Suprapubic skin (tissue), 4 donors: ENCODE results near the gene GPD1L.
"Not testable (repeated sequence)": the region's sequence is repeated elsewhere in the genome, so short reads cannot be mapped to it uniquely, and the experiment has no call there.

Experiments
- CTCF ChIP-seq, 2 donors: fragments of 200-600 bp in 1 of 2; fragments of 450-650 bp in 1 of 2; sonication (generic) in 1 of 2; IDR thresholded peaks; one replicate each; pipeline ENCODE4 v1.5.1; 2016 to 2019; ENCODE audit warnings: antibody characterized with exemption in 2 of 2, mild to moderate bottlenecking in 1 of 2, moderate library complexity in 1 of 2
- EP300 ChIP-seq: sonication (generic); formaldehyde crosslinking; IDR thresholded peaks from one replicate; pipeline ENCODE4 v1.6.1; 2017; ENCODE audit warnings: antibody characterized with exemption
- POLR2A ChIP-seq, 2 donors: fragments of 450-650 bp; IDR thresholded peaks; one replicate each; pipeline ENCODE4 v1.6.1; 2017; ENCODE audit warnings: antibody characterized with exemption in 2 of 2, mild to moderate bottlenecking in 2 of 2, moderate library complexity in 2 of 2
- POLR2AphosphoS5 ChIP-seq, 3 donors: sonication (generic); formaldehyde crosslinking; IDR thresholded peaks; one replicate each; pipeline ENCODE4 v1.6.1; 2017; ENCODE audit warnings: antibody characterized with exemption in 3 of 3

DNA sequence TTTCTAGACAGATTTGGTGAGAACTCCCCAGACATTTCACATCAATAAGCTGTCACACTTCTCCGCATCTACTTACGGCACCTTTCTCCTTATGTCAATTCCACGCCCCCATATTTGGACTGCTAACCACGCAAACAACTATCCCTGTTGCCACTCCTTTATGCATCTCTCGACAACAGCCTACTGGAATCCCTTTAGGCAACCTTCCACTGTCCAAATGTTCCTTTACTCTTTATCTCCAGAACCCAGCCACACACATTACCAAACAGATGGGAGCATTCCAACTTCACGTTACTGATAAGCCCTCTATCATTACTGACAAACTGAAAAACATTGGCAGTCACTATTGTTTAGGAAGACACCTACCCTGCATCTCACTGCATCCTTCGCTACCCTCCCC, 32.2 kb upstream of the GPD1L start:
- not testable (repeated sequence) for TF ChIP-seq CTCF (IDR thresholded peaks at IDR 0.05); POLR2A (IDR thresholded peaks at IDR 0.05); POLR2AphosphoS5 (IDR thresholded peaks at IDR 0.05); EP300
